Kidney (tissue), 14 donors: ENCODE results near the gene CNNM4. TPM values are rescaled to one million over a fixed set of nuclear protein-coding genes. Genes with fewer than 3 reads are reported as not detected.

ENCODE experiments used
- DNase-seq, 5 donors: peaks; one replicate each; pipeline ENCODE4 v3.0.0-alpha.2; 2013 to 2020
- FAIRE-seq: peaks from 2 replicates; lab custom pipeline; 2012; peaks lifted over from hg19 to GRCh38; lab: Jason Lieb, UNC
- H3K27ac ChIP-seq, 2 donors: one replicate each; pipeline ENCODE4 v1.7.0; 2013; ENCODE audit warnings: low read depth in 2 of 2, low read length in 2 of 2, inconsistent platforms in 1 of 2
- H3K27me3 ChIP-seq: one replicate; pipeline ENCODE4 v1.7.1; 2013; ENCODE audit warnings: low read length, inconsistent platforms; ENCODE audit not compliant: control insufficient read depth, insufficient read depth
- H3K36me3 ChIP-seq, 3 donors: one replicate each; pipeline versions ENCODE4 v1.7.0 to v1.7.1; 2013; ENCODE audit warnings: low read length in 3 of 3, control low read depth in 1 of 3, inconsistent platforms in 1 of 3; ENCODE audit not compliant: insufficient read depth in 3 of 3, control insufficient read depth in 2 of 3
- H3K4me1 ChIP-seq, 3 donors: one replicate each; pipeline versions ENCODE4 v1.7.0 to v1.7.1; 2013; ENCODE audit warnings: low read length in 3 of 3, inconsistent platforms in 1 of 3, low read depth in 1 of 3; ENCODE audit not compliant: control insufficient read depth in 2 of 3, insufficient read depth in 2 of 3
- H3K4me3 ChIP-seq, 3 donors: one replicate each; pipeline versions ENCODE4 v1.7.0 to v1.8.1; 2013; ENCODE audit warnings: low read length in 3 of 3, control low read depth in 1 of 3, inconsistent platforms in 1 of 3
- H3K9ac ChIP-seq, 3 donors: one replicate each; pipeline versions ENCODE4 v1.7.0 to v1.7.1; 2013; ENCODE audit warnings: low read length in 3 of 3, control low read depth in 1 of 3, inconsistent platforms in 1 of 3
- H3K9me3 ChIP-seq, 3 donors: one replicate each; pipeline versions ENCODE4 v1.7.0 to v1.7.1; 2013; ENCODE audit warnings: low read length in 3 of 3, control low read depth in 1 of 3, inconsistent platforms in 1 of 3; ENCODE audit not compliant: control insufficient read depth in 2 of 3, insufficient read depth in 1 of 3
- intact Hi-C: fragments of 100-400 bp; cut with DNase I; formaldehyde crosslinking; loops from one replicate; pipeline ENCODE4 v1.11.1; 2022
- polyA plus RNA-seq: library from polyadenylated mRNA; stranded (reverse); fragments of 350-450 nt; fragmentation: Illumina TruSeq; extraction: RNeasy Lipid Tissue Mini Kit (QIAGEN cat#74804); gene quantifications from one replicate; pipeline ENCODE4 v1.2.3, GENCODE V29; 2014; ENCODE audit warnings: low read depth, low replicate concordance; ENCODE audit not compliant: insufficient read depth
- total RNA-seq: library from RNA; stranded (reverse); fragmentation: NEBNext Ultra II Directional; extraction: Animal tissue kit (Norgen Biotek cat#: 25700); gene quantifications from one replicate; pipeline ENCODE4 v1.2.1, GENCODE V29; 2021
- TF ChIP-seq, protein P1 (sequence below): IDR thresholded peaks from 3 replicates; pipeline ENCODE4 v1.5.1; 2012; ENCODE audit warnings: mild to moderate bottlenecking, moderate library complexity, borderline replicate concordance; ENCODE audit not compliant: insufficient read depth; ENCODE audit errors: extremely low read depth
- donor health status: control.
- donor health status: control.
- donor health status: control.
- donor health status: control.
- donor health status: control.
- donor health status: DM: yes; HTN: yes; CAD: no.
- donor health status: Normal renal cell carcinoma (clear cell type).

The CNNM4 gene
- total and polyA plus RNA-seq, 2 donors from 2014 or later: 3.7 to 14.5 TPM

DNA sequence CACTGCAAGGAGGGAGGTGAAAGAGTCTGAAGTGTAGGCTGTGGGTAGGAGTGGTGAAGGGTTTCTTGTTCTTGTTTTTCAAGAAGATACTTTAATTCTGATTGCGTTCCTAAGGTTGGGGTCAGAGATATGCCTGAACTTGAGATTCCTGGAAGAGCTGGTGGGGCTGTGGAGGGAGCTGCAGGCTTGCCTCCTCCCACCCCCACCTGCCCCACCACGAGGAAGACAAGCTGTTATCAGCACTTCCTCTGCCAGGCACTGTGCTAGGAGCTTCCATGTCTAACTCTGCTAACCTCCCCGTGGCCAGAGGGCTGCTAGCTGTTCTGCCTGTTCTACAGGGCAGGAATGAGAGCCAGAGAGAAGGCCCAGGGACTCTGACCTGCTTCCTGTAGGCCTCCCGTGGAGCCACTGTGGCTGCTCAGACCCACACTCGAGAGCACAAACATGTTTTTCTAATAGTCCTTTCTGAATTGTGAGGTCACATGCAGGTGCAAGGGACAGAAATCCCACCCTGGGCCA is 69.4 kb downstream of the CNNM4 start:
- H3K4me1 ChIP-seq: peaks cover 3 to 4% (median 3%) of the 10 kb centered on the region in 3 donors
- H3K9ac ChIP-seq: no peak overlapping the region
- TF ChIP-seq, protein P1, sequence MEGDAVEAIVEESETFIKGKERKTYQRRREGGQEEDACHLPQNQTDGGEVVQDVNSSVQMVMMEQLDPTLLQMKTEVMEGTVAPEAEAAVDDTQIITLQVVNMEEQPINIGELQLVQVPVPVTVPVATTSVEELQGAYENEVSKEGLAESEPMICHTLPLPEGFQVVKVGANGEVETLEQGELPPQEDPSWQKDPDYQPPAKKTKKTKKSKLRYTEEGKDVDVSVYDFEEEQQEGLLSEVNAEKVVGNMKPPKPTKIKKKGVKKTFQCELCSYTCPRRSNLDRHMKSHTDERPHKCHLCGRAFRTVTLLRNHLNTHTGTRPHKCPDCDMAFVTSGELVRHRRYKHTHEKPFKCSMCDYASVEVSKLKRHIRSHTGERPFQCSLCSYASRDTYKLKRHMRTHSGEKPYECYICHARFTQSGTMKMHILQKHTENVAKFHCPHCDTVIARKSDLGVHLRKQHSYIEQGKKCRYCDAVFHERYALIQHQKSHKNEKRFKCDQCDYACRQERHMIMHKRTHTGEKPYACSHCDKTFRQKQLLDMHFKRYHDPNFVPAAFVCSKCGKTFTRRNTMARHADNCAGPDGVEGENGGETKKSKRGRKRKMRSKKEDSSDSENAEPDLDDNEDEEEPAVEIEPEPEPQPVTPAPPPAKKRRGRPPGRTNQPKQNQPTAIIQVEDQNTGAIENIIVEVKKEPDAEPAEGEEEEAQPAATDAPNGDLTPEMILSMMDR: no peak
- FAIRE-seq (no peak), DNase-seq (no peak)
- H3K27me3 ChIP-seq: no peaks in the 10 kb centered on the region
- H3K4me3 ChIP-seq: no peak overlapping the region
- intact Hi-C loops: no loop called here
- peaks cover 5 to 54% (median 30%) of the 10 kb centered on the region in 3 donors for H3K36me3 ChIP-seq
- H3K9me3 ChIP-seq: no peaks in the 10 kb centered on the region
- H3K27ac ChIP-seq: no peak overlapping the region

DNA sequence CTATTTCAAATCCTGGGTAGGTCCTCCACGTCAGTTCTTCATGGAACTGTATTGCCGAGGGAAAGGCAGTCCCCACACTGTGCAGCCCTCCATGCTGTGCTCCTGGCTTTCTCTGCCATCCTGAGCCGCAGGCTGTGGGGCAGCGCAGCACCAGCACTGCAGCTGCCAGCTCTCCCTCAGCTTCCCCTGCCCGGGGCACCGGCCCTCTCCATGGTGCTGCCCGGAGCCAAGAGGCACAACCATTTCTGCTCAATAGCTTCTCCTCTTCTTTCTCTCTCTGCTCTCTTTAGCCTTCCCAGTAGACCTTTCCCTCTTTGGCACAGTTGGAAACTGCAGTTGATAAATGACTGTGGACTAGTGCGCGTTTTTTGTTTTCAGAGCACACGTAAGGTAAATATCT is 71.0 kb downstream of the CNNM4 start:
- TF ChIP-seq, protein P1: no peak
- intact Hi-C loops: no loop called here
- H3K4me3 ChIP-seq: no peak overlapping the region
- H3K27ac ChIP-seq: no peak overlapping the region
- peaks cover 3 to 4% (median 3%) of the 10 kb centered on the region in 3 donors for H3K4me1 ChIP-seq
- H3K9me3 ChIP-seq: no peaks in the 10 kb centered on the region
- DNase-seq (peak in 4 of 5 donors; percentile 34 to 48 (median 43)), FAIRE-seq (no peak)
- H3K36me3 ChIP-seq: peaks cover 5 to 47% (median 25%) of the 10 kb centered on the region in 3 donors
- H3K27me3 ChIP-seq: no peaks in the 10 kb centered on the region
- no peak overlapping the region for H3K9ac ChIP-seq

DNA sequence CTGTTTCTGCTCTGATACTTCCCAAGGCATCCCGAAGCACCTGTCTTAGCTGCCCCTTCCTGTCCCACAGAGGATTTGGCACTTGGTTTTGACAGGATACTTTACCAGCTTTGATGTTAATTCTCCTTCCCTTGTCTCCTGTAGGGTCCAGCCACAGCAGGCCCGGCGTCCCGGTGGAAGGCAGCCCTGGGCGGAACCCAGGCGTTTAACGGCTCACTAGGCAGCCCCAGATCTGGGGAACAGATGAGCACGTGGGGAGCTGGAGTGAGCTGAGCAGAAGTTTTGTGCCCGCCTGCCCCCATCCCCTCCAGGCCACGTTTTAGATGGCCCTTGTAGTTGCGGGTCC is 71.7 kb downstream of the CNNM4 start:
- no peaks in the 10 kb centered on the region for H3K27me3 ChIP-seq
- no peak overlapping the region for H3K9ac ChIP-seq
- no peak for FAIRE-seq
- H3K27ac ChIP-seq: no peak overlapping the region
- peaks cover 3 to 4% (median 3%) of the 10 kb centered on the region in 3 donors for H3K4me1 ChIP-seq
- H3K36me3 ChIP-seq: peaks cover 5 to 44% (median 24%) of the 10 kb centered on the region in 3 donors
- H3K4me3 ChIP-seq: no peak overlapping the region
- intact Hi-C loops: no loop called here
- no peaks in the 10 kb centered on the region for H3K9me3 ChIP-seq
- DNase-seq: no peak
- TF ChIP-seq, protein P1: no peak
